Measurements from ENCODE around the gene C3orf18.

C3orf18 gene

DNA sequence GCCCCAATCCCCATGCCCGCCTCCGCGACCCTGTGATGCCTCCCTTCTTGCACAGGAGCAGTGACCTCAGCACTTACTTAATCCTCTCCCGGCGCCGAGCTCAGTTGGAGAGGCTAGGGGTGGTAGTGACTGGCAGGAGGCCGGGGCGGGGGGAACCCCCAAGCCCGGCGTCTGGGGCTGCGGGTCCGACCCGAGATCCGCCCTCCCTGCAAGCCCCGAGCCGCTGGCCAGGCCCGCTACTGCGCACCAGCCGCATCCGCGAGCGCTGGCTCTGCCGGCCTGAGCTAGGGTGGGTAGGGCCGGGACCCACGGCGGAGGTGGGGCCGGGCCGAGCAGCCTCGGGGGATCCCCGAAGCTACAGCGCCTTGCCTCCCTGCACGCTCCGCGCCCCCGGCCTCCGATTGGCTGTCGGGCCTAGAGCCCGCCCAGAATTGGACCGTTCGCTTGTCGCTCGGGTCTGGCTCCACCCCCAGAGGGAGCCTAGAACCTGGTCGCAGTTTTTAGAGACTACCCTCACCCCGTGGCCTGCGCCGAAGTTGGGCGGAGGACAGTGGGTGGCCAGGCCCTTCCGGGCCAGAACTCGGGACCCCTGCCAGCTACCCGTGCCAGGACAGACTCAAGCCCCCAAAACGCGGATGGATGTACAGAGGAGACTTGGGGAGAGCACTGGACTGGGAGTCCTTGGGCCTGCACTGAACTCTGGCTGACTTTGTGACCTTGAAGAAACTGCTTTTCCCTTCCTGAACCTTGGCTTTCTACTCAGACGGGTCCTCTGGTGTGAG, at the start of gene C3orf18:
TSS of gene C3orf18 (minus strand) at position 362 of the 782 bp plus-strand sequence. CDS start 2,048 bp downstream, outside the sequence.
- DNase-seq: no peak

DNA sequence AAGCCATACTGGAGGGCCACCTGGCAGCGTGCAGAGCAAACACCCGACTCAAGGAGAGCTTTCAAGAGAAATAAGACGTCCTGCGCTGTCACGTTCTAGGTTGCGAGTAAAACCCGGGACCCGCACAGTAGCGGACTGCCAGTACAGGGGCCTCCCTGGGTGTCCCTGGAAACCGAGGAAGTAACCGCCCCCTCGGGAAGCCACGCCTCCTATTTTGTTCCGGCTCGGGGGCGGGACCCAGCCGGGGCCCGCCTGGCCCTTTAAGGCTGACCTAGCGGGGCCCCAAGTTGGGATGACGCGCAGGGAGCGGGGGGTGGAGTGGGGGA, 49.2 kb upstream of the C3orf18 start:
- DNase-seq: peak; percentile 3

DNA sequence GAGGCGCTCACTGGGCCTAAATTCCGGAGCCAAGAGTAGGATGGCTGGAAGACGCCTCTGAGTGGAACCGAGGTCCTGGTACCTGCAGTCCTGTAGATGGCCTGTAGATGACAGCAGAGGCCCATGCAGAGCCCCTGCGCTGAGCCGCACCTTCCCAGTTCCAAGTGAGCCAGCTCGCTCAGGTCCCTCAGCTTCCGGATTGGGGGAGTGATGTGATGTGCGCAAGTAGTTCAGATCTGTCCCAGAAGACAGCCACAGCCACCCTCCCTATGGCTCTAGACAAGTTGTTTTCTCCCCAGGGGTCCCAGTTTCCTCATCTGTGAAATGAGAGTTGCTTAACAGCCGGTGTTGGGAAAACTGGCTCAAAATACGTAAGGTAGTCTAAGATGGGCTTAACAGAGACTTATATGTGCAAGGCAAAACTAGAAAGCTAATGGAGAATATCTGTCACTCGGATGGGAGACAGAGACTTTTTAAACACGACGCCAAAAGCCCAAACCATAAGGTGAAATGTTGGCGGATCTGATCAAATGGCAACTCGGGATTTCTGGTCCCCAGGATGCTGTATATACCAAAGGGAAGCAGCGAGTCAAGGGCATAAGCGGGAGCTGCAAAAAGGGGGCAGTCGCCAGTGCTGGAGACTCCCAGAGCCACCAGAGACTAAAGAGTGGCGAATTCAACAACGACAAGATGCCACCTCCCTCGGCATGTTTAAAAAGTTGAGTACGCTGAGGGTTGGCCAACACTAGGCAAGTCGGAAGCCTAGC, 48.6 kb upstream of the C3orf18 start:
- DNase-seq: no peak

GRCh38 chr3:50615190-50615589, 47.6 kb upstream of the C3orf18 start:
- DNase-seq: no peak

DNA sequence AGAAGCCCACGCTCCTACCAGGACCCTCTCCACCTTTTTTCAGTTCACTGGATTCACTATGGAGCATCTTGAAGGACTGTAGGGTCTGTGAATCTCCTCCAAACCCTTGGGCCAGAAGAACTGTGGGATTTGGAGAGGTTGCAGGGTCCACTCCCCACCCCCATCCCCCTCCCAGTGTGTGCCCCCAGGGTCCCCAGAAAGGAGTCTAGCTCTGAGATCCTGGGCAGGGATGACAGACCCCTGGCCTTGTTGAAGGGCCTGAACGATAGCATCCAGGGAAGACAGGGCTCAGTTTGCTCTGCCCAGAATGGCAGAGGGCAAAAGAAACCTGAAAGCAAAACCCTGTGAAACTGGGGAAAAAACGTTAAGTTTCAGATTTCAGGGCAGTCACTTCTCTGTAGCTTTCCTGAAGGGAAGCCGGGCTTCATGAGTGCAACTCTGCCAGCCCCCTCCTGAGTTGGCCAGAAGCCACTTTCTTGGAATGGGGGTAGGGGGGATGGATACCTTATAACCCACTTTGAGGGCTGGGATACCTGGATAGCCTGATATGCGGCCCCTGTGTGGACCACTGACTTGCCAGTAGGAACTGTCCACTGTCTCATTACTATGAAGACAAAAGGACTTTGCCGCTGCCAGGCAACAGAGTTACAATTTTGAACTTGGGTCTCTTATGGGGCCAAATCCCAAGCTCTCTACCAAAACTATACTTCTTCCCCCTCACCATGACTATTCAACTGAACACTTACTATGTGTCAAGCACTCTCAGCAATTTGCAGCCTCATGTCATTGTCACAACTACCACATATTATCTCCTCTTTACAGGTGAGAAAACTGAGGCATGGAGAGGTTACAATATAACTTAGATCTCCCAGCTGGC, 45.7 kb upstream of the C3orf18 start:
- no peak for DNase-seq

- DNase-seq: no peak
Measured at GRCh38 chr3:50612234-50612882, 44.8 kb upstream of the C3orf18 start.

DNA sequence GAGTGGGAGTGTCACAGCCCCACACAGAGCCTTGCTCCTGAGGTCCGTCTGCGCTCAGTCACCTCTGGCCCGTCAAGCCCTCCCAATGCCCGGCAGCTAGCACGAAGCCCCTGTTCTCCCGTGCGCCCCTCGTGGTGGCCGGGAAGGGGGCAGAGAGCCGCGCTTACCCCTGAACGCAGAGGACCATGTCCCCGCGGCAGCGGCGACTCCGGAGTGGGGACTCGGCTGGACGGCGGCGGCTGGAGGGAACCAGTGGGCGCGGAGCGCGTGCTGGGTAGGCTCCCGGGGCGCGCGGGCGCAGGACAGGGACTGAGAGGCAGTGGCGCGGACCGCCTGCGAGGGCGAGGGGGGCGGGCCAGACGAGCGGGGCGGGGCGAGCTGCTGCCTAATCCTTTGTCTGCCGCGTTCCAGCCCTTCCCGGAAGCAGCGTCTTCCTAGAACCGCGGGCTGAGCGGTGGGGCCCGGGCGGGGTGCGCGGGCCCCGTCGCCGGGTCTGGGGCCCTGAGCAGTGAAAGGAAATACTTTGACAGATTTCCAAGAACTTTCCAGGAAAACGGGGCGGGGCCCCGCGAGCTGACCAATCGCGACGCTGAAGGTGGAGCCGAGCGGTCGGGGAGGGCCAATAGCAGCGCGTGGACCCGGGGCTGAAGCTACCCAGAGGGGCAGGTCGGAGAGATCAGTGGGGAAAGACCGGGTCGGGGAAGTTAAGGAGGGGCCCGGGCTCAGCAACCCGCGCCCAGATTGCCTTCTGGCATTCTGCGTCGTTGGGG, 44.1 kb upstream of the C3orf18 start, which contains the start of gene CISH:
TSS of gene CISH (minus strand) at position 311 of the 770 bp plus-strand sequence. CDS start at position 187, 124 bp downstream.
- no peak for DNase-seq

GRCh38 chr3:50610992-50611463, 43.5 kb upstream of the C3orf18 start:
- no peak for DNase-seq

DNA sequence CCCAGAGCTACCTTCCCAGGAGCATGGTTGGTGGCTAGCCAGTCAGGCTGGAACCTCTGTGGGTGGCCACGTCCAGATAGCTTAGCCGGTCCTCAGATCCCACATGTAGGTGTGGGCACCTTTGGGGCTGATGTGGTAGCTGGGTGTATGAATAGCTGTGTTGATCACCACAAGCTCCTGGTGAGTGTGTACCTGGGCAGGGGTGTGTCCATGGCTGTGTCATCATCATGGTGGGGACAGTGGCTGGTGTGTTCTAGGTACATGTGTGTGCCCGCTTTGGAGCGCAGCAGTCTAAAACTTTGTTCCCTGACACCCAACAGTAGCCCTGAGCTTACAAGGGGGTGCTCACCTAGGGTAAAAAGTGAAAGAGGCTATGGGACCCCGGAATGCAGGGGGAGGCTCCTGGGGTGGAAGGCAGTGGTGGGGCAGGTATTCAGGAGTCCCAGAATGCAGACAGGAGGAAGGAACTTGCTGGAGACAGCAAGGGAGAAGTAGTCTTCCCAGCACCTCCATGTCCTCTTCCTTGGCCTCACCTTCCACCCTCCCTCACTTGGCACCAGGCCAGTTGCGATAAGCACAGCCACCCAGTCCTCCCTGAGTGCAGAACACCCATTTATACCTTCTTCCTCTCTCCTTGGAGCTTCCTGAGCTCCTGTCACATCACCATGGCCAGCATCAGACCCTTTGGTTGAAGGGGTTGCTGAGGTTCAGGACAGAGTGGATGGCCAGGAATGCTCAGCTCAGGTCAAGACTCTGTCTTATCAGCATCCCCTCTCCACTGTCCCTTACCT, 42.8 kb upstream of the C3orf18 start:
- DNase-seq: no peak

DNA sequence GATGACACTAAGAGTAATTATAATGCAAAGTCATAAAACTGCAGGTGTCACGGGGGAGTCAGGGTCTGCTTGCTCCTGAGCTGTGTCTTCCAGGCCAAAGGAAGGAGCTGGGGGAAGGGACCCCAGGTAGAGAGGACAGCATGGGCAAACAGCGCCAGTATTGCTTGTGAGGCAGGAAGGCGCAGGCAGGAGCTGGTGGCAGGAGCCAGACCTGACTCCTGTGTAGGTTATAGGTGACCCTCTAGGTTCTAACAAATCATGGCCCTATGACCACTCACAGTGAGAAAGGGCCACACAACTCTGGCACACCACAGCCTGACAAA, 42.2 kb upstream of the C3orf18 start:
- DNase-seq: no peak

GRCh38 chr3:50609071-50609762, 41.7 kb upstream of the C3orf18 start:
- DNase-seq: no peak

- no peak for DNase-seq
Measured at GRCh38 chr3:50608278-50608677, 40.7 kb upstream of the C3orf18 start.

GRCh38 chr3:50607271-50608091, 39.9 kb upstream of the C3orf18 start:
- DNase-seq: no peak

- DNase-seq: no peak
Measured at GRCh38 chr3:50606596-50606995, 39.0 kb upstream of the C3orf18 start.

- no peak for DNase-seq
Measured at GRCh38 chr3:50605901-50606326, 38.4 kb upstream of the C3orf18 start.

DNA sequence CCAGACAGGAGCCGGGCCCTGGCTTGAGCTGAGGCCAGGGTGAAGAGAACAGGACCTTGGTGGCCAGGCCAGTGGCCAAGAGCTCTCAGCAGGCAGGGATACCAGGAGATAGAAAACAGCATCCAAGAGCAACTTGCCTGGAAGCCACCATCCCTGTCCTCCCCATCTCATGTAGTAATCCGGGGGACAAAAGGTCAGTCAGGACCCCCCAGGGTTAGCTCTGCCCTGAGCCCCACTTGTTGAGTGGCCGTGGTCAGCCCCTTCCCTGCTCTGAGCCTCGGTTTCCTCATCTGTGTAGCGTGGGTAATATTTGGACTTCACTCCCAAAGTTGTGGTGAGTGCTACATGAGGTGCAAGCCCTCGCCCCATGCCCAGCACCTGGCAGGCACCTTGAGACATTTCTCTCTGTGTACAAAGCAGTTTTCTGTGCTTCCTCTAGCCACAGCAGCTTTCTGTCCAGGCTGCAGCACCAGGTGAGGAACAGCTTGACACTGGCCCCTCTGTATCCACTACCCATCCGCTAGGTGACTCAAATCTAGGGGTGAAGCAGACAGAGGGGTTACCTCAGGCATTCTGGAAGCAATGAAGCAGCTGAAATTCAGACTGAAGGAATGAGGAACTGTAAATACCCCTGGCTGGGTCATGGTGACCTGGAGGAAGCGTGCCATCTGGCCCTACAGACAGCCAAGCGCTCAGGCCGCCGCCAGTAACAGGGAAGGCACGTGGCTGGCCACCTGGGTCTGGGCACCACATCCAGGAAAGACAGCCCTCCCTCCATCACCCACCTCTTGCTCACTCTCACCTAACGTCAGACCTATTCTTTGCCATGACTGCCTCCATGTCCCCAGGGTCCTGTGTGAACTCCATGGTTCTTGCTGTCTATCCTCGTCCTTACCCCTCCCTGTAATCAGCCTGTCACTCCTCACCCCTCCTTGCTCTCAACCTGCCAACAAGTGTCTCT, 37.4 kb upstream of the C3orf18 start:
- no peak for DNase-seq

GRCh38 chr3:50604110-50604621, 36.6 kb upstream of the C3orf18 start:
- no peak for DNase-seq

Data from NCI-H2081 treated with DMSO at 0.1 percent for 48 hours (cell line).